ENCODE measurements around the gene NELL1.

DNA sequence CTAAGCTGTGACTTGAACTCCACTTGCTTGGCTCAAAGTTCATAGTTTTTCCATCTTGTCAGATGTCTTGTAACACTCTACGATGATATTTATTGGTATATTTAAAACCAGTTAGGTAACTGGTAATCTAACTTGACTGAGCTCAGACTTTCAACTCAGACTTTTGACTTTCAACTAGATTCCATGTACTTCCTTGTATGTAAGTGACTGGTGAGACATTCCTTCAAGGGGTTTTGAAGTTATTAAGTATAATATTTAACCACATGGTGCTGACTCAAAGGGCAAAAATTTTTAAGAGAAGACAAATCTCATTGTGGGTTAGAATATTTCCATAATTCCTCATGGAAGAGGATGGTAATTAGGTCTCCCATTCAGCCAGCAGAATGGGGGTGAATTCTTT, 892.2 kb downstream of the NELL1 start:
- TF ChIP-seq SIN3A (IDR thresholded peaks at IDR 0.05; ENCODE audit: borderline replicate concordance, insufficient read depth, low read length) (no peak), POLR2AphosphoS5 (IDR thresholded peaks at IDR 0.05; ENCODE audit: low read depth, low read length) (no peak), TAF1 (IDR thresholded peaks at IDR 0.05; ENCODE audit: borderline replicate concordance, insufficient read depth, low read length) (no peak), FOXP2 (optimal IDR thresholded peaks at IDR 0.05; ENCODE audit: borderline replicate concordance, extremely low read depth, extremely low read length, insufficient read depth) (no peak)
- TF ChIP-seq, protein P1, sequence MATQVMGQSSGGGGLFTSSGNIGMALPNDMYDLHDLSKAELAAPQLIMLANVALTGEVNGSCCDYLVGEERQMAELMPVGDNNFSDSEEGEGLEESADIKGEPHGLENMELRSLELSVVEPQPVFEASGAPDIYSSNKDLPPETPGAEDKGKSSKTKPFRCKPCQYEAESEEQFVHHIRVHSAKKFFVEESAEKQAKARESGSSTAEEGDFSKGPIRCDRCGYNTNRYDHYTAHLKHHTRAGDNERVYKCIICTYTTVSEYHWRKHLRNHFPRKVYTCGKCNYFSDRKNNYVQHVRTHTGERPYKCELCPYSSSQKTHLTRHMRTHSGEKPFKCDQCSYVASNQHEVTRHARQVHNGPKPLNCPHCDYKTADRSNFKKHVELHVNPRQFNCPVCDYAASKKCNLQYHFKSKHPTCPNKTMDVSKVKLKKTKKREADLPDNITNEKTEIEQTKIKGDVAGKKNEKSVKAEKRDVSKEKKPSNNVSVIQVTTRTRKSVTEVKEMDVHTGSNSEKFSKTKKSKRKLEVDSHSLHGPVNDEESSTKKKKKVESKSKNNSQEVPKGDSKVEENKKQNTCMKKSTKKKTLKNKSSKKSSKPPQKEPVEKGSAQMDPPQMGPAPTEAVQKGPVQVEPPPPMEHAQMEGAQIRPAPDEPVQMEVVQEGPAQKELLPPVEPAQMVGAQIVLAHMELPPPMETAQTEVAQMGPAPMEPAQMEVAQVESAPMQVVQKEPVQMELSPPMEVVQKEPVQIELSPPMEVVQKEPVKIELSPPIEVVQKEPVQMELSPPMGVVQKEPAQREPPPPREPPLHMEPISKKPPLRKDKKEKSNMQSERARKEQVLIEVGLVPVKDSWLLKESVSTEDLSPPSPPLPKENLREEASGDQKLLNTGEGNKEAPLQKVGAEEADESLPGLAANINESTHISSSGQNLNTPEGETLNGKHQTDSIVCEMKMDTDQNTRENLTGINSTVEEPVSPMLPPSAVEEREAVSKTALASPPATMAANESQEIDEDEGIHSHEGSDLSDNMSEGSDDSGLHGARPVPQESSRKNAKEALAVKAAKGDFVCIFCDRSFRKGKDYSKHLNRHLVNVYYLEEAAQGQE (IDR thresholded peaks at IDR 0.05; ENCODE audit: insufficient read depth in 1 of 2, low read depth in 2 of 2, low read length in 2 of 2) = no peak
